HepG2 (cell line): Measurements from ENCODE around the gene ITGA7. TPM values are rescaled to one million over a fixed set of nuclear protein-coding genes. Genes with fewer than 3 reads are reported as not detected.

Experiments
- ARNTL ChIP-seq: sonication (generic); formaldehyde crosslinking; IDR thresholded peaks from 2 replicates; pipeline ENCODE4 v1.4.0; 2020; ENCODE audit warnings: mild to moderate bottlenecking, missing genetic modification reagents
- NPAS2 ChIP-seq: sonication (generic); formaldehyde crosslinking; IDR thresholded peaks from 2 replicates; pipeline ENCODE4 v1.8.0; 2022; ENCODE audit warnings: mild to moderate bottlenecking, missing genetic modification reagents, borderline replicate concordance
- SAFB2 ChIP-seq: sonication (generic); formaldehyde crosslinking; IDR thresholded peaks from 2 replicates; pipeline ENCODE4 v1.5.1; 2020; ENCODE audit warnings: missing genetic modification reagents, low read depth, mild to moderate bottlenecking, borderline replicate concordance
- ZBTB40 ChIP-seq, 2 experiments: fragments of 450-650 bp in 1 of 2; sonication (generic) in 1 of 2; formaldehyde crosslinking in 1 of 2; IDR thresholded peaks; 2 replicates each; pipeline versions ENCODE4 v1.6.1 to v1.8.0; 2016 to 2022; ENCODE audit warnings: antibody characterized with exemption in 1 of 2, mild to moderate bottlenecking in 1 of 2, missing genetic modification reagents in 1 of 2
- ZNF30 ChIP-seq: sonication (generic); formaldehyde crosslinking; IDR thresholded peaks from 2 replicates; pipeline ENCODE4 v1.5.0; 2020; ENCODE audit warnings: mild to moderate bottlenecking, missing genetic modification reagents
- ZNF350 ChIP-seq: sonication (generic); formaldehyde crosslinking; IDR thresholded peaks from 2 replicates; pipeline ENCODE4 v1.4.0; 2020; ENCODE audit warnings: mild to moderate bottlenecking, low read depth, missing genetic modification reagents, borderline replicate concordance
- polyA plus RNA-seq, 8 experiments: library from polyadenylated mRNA; depleted of rRNA in 3 of 8; stranded (reverse) in 7 of 8; unstranded in 1 of 8; fragments of >200 nt; fragmentation: Illumina TruSeq in 4 of 8; extraction: Trizol in 4 of 8; gene quantifications; 2 replicates each; pipeline versions ENCODE4 v1.2.1 to v1.2.3, GENCODE V29; 2011 to 2016; ENCODE audit warnings: low read depth in 4 of 8, missing spikeins in 1 of 8, mixed read lengths in 1 of 8; ENCODE audit not compliant: insufficient read depth in 1 of 8
- total RNA-seq, 5 experiments: library from RNA; depleted of rRNA; stranded (reverse); fragments of >200 nt; fragmentation: Illumina TruSeq; extraction: Trizol; gene quantifications; 2 replicates each; pipeline ENCODE4 v1.2.3, GENCODE V29; 2016; ENCODE audit warnings: low read depth in 1 of 5
- TF ChIP-seq, protein P1 (sequence below): sonication (generic); formaldehyde crosslinking; IDR thresholded peaks from 2 replicates; pipeline ENCODE4 v1.4.0; 2020; ENCODE audit warnings: missing genetic modification reagents, borderline replicate concordance
- TF ChIP-seq, protein P2 (sequence below), 2 experiments: sonication (generic) in 1 of 2; formaldehyde crosslinking in 1 of 2; IDR thresholded peaks; 2 replicates each; pipeline versions ENCODE4 v1.5.1 to v1.6.1; 2011 to 2020; ENCODE audit warnings: borderline replicate concordance in 1 of 2, low read depth in 1 of 2, low read length in 1 of 2, mild to moderate bottlenecking in 1 of 2, missing genetic modification reagents in 1 of 2, moderate library complexity in 1 of 2
- TF ChIP-seq, protein P3 (sequence below): sonication (generic); formaldehyde crosslinking; conservative IDR thresholded peaks from 2 replicates; pipeline ENCODE4 v1.4.0; 2020; ENCODE audit warnings: missing genetic modification reagents

Gene ITGA7
- total and polyA plus RNA-seq, 2 of the 13 experiments (the other 11 are each of a cell fraction or from before 2014, with no cell fraction given) = 0.65 to 0.75 TPM

DNA sequence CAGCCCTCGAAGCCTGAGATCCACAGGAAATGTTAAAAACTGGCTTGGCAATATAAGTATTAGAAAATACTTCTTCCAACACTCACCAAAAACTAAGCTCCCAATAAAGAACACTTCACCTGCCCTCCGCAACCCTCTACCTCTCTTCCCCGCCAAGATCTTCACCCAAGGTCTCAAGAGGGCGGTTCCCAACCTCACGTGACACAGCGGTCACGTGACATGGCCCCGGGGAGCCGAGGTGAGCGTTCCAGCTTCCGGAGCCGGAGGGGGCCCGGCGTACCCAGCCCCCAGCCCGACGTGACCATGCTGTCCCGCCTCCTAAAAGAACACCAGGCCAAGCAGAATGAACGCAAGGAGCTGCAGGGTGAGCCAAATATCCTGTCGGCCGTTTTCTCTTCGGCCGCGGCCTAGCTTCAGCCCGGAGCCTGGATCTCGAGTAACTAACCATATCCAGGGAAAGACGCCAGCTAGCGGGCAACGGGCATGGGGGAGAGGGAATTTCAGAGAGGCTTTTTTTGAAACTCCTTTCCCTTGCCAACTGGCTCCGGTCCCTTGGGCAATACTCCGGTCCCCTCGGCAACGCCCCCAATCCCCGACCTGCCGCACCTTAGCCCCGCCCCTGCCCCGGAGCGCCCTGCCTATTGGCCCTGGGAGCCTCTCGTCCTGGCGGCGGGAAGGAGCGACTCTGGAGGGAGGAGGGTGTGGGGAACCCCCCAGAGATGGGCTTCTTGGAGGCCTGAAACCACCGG is 8.3 kb upstream of the ITGA7 start, which contains the start of gene BLOC1S1 (continued):
- no peak for TF ChIP-seq ZBTB40 (IDR thresholded peaks at IDR 0.05)
- peak; percentile 67 for TF ChIP-seq ZBTB40 (CRISPR knock-in tag; IDR thresholded peaks at IDR 0.05)
- TF ChIP-seq ZNF30 (CRISPR knock-in tag) = no peak
- TF ChIP-seq, protein P1, sequence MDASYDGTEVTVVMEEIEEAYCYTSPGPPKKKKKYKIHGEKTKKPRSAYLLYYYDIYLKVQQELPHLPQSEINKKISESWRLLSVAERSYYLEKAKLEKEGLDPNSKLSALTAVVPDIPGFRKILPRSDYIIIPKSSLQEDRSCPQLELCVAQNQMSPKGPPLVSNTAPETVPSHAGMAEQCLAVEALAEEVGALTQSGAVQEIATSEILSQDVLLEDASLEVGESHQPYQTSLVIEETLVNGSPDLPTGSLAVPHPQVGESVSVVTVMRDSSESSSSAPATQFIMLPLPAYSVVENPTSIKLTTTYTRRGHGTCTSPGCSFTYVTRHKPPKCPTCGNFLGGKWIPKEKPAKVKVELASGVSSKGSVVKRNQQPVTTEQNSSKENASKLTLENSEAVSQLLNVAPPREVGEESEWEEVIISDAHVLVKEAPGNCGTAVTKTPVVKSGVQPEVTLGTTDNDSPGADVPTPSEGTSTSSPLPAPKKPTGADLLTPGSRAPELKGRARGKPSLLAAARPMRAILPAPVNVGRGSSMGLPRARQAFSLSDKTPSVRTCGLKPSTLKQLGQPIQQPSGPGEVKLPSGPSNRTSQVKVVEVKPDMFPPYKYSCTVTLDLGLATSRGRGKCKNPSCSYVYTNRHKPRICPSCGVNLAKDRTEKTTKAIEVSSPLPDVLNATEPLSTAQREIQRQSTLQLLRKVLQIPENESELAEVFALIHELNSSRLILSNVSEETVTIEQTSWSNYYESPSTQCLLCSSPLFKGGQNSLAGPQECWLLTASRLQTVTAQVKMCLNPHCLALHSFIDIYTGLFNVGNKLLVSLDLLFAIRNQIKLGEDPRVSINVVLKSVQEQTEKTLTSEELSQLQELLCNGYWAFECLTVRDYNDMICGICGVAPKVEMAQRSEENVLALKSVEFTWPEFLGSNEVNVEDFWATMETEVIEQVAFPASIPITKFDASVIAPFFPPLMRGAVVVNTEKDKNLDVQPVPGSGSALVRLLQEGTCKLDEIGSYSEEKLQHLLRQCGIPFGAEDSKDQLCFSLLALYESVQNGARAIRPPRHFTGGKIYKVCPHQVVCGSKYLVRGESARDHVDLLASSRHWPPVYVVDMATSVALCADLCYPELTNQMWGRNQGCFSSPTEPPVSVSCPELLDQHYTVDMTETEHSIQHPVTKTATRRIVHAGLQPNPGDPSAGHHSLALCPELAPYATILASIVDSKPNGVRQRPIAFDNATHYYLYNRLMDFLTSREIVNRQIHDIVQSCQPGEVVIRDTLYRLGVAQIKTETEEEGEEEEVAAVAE (CRISPR knock-in tag) = 0 out of 2 replicates have a peak, but pooled peaks have one; percentile 66
- TF ChIP-seq, protein P2, sequence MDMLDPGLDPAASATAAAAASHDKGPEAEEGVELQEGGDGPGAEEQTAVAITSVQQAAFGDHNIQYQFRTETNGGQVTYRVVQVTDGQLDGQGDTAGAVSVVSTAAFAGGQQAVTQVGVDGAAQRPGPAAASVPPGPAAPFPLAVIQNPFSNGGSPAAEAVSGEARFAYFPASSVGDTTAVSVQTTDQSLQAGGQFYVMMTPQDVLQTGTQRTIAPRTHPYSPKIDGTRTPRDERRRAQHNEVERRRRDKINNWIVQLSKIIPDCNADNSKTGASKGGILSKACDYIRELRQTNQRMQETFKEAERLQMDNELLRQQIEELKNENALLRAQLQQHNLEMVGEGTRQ (IDR thresholded peaks at IDR 0.05; ENCODE audit: low read depth, low read length) = peak; percentile 100
- TF ChIP-seq, protein P2 (CRISPR knock-in tag; IDR thresholded peaks at IDR 0.05; ENCODE audit: borderline replicate concordance) = peak; percentile 100; the same call in 1 of the 2 replicates
- no peak for TF ChIP-seq SAFB2 (CRISPR knock-in tag)
- peak; percentile 82 for TF ChIP-seq ARNTL
- TF ChIP-seq, protein P3, sequence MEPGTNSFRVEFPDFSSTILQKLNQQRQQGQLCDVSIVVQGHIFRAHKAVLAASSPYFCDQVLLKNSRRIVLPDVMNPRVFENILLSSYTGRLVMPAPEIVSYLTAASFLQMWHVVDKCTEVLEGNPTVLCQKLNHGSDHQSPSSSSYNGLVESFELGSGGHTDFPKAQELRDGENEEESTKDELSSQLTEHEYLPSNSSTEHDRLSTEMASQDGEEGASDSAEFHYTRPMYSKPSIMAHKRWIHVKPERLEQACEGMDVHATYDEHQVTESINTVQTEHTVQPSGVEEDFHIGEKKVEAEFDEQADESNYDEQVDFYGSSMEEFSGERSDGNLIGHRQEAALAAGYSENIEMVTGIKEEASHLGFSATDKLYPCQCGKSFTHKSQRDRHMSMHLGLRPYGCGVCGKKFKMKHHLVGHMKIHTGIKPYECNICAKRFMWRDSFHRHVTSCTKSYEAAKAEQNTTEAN (CRISPR knock-in tag) = no peak
- peak; percentile 81 for TF ChIP-seq ZNF350
- no peak for TF ChIP-seq NPAS2
